HepG2 (cell line): Measurements from ENCODE around the gene S100P. TPM values are rescaled to one million over a fixed set of nuclear protein-coding genes. Genes with fewer than 3 reads are reported as not detected.

Source experiments
- CHD4 ChIP-seq: fragments of 200-600 bp; sonication (generic); IDR thresholded peaks from 2 replicates; pipeline ENCODE4 v1.7.0; 2017; ENCODE audit warnings: mild to moderate bottlenecking, low read length, borderline replicate concordance
- CREM ChIP-seq, 2 experiments: sonication (generic) in 1 of 2; formaldehyde crosslinking in 1 of 2; IDR thresholded peaks; 2 replicates each; pipeline versions ENCODE4 v1.4.0 to v1.6.1; 2016 to 2020; ENCODE audit warnings: antibody characterized with exemption in 1 of 2, mild to moderate bottlenecking in 1 of 2, missing genetic modification reagents in 1 of 2
- MAFK ChIP-seq, 2 experiments: IDR thresholded peaks in 1 of 2; conservative IDR thresholded peaks in 1 of 2; 2 replicates each; pipeline ENCODE4 v1.6.1; 2011; ENCODE audit warnings: improper control_type of control experiment in 2 of 2, low read length in 2 of 2
- RFXAP ChIP-seq: sonication (generic); formaldehyde crosslinking; IDR thresholded peaks from 2 replicates; pipeline ENCODE4 v1.4.0; 2020; ENCODE audit warnings: missing genetic modification reagents, borderline replicate concordance
- SUZ12 ChIP-seq: fragments of 150-350 bp; IDR thresholded peaks from 2 replicates; pipeline ENCODE4 v1.6.1; 2014; ENCODE audit warnings: low read depth, low read length
- TCF7 ChIP-seq: sonication (generic); IDR thresholded peaks from 2 replicates; pipeline ENCODE4 v1.6.1; 2016; ENCODE audit warnings: antibody characterized with exemption, low read depth
- ZNF550 ChIP-seq: sonication (generic); formaldehyde crosslinking; IDR thresholded peaks from 2 replicates; pipeline ENCODE4 v1.4.0; 2020; ENCODE audit warnings: mild to moderate bottlenecking, missing genetic modification reagents, borderline replicate concordance
- ZNF607 ChIP-seq: sonication (generic); formaldehyde crosslinking; IDR thresholded peaks from 2 replicates; pipeline ENCODE4 v1.5.1; 2020; ENCODE audit warnings: missing genetic modification reagents, mild to moderate bottlenecking, borderline replicate concordance
- ZNF720 ChIP-seq: sonication (generic); formaldehyde crosslinking; IDR thresholded peaks from 2 replicates; pipeline ENCODE4 v1.4.0; 2020; ENCODE audit warnings: missing genetic modification reagents
- polyA plus RNA-seq, 8 experiments: library from polyadenylated mRNA; depleted of rRNA in 3 of 8; stranded (reverse) in 7 of 8; unstranded in 1 of 8; fragments of >200 nt; fragmentation: Illumina TruSeq in 4 of 8; extraction: Trizol in 4 of 8; gene quantifications; 2 replicates each; pipeline versions ENCODE4 v1.2.1 to v1.2.3, GENCODE V29; 2011 to 2016; ENCODE audit warnings: low read depth in 4 of 8, missing spikeins in 1 of 8, mixed read lengths in 1 of 8; ENCODE audit not compliant: insufficient read depth in 1 of 8
- total RNA-seq, 5 experiments: library from RNA; depleted of rRNA; stranded (reverse); fragments of >200 nt; fragmentation: Illumina TruSeq; extraction: Trizol; gene quantifications; 2 replicates each; pipeline ENCODE4 v1.2.3, GENCODE V29; 2016; ENCODE audit warnings: low read depth in 1 of 5
- TF ChIP-seq, protein P1 (sequence below): sonication (generic); formaldehyde crosslinking; IDR thresholded peaks from 2 replicates; pipeline ENCODE4 v1.4.0; 2020; ENCODE audit warnings: missing genetic modification reagents, borderline replicate concordance
- TF ChIP-seq, protein P2 (sequence below): sonication (generic); formaldehyde crosslinking; IDR thresholded peaks from 2 replicates; pipeline ENCODE4 v1.4.0; 2020; ENCODE audit warnings: mild to moderate bottlenecking, low read depth, missing genetic modification reagents
- TF ChIP-seq, protein P3 (sequence below): sonication (generic); formaldehyde crosslinking; conservative IDR thresholded peaks from 2 replicates; pipeline ENCODE4 v1.8.0; 2022; ENCODE audit warnings: low read depth, missing genetic modification reagents
- TF ChIP-seq, protein P4 (sequence below): sonication (generic); formaldehyde crosslinking; IDR thresholded peaks from 2 replicates; pipeline ENCODE4 v1.4.0; 2020; ENCODE audit warnings: missing genetic modification reagents

The S100P gene
- total and polyA plus RNA-seq, 2 of the 13 experiments (the other 11 are each of a cell fraction or from before 2014, with no cell fraction given), result 278 to 1,649 TPM

DNA sequence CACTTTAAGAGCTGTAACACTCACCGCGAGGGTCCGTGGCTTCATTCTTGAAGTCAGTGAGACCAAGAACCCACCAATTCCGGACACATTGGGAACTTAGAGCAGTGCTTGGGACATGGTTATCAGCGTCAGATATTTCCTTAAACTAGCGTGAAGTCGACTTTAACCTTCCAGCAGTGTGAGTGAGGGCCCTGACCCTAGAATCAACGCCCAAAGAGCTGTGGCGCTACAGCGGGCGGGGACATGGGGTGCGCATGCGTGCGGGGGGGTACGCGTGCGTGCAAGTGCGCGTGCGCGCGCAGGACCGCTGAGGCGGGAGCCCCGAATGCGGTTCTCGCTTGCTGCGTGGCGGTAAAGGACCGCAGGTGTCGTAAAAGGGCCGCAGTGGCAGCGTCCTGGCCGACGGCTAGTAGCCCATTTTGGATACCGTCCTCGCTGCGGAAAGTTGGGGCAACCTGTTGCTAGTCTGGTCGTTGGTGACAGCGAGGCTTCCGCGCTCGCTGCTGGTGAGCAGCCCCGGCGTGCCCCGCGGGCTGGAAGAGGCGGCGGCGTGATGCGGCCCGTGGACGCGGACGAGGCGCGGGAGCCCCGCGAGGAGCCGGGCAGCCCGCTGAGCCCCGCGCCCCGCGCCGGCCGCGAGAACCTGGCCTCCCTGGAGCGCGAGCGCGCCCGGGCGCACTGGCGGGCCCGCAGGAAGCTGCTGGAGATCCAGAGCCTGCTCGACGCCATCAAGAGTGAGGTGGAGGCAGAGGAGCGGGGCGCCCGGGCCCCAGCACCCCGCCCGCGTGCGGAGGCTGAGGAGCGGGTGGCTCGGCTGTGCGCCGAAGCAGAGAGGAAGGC lies 19.8 kb upstream of the S100P start (continued):
- TF ChIP-seq, protein P1, sequence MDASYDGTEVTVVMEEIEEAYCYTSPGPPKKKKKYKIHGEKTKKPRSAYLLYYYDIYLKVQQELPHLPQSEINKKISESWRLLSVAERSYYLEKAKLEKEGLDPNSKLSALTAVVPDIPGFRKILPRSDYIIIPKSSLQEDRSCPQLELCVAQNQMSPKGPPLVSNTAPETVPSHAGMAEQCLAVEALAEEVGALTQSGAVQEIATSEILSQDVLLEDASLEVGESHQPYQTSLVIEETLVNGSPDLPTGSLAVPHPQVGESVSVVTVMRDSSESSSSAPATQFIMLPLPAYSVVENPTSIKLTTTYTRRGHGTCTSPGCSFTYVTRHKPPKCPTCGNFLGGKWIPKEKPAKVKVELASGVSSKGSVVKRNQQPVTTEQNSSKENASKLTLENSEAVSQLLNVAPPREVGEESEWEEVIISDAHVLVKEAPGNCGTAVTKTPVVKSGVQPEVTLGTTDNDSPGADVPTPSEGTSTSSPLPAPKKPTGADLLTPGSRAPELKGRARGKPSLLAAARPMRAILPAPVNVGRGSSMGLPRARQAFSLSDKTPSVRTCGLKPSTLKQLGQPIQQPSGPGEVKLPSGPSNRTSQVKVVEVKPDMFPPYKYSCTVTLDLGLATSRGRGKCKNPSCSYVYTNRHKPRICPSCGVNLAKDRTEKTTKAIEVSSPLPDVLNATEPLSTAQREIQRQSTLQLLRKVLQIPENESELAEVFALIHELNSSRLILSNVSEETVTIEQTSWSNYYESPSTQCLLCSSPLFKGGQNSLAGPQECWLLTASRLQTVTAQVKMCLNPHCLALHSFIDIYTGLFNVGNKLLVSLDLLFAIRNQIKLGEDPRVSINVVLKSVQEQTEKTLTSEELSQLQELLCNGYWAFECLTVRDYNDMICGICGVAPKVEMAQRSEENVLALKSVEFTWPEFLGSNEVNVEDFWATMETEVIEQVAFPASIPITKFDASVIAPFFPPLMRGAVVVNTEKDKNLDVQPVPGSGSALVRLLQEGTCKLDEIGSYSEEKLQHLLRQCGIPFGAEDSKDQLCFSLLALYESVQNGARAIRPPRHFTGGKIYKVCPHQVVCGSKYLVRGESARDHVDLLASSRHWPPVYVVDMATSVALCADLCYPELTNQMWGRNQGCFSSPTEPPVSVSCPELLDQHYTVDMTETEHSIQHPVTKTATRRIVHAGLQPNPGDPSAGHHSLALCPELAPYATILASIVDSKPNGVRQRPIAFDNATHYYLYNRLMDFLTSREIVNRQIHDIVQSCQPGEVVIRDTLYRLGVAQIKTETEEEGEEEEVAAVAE (CRISPR knock-in tag), result peak; percentile 77; the same call in 1 of the 2 replicates
- TF ChIP-seq ZNF550 (CRISPR knock-in tag) (no peak), RFXAP (peak; percentile 45; the same call in 1 of the 2 replicates), TCF7 (no peak), SUZ12 (no peak), MAFK (conservative IDR thresholded peaks at IDR 0.05 in 1 of 2, IDR thresholded peaks at IDR 0.05 in 1 of 2; ENCODE audit: low read length in 2 of 2) (no peak), ZNF720 (no peak), CHD4 (no peak), ZNF607 (peak; percentile 94), CREM (IDR thresholded peaks at IDR 0.05) (no peak), CREM (CRISPR knock-in tag; IDR thresholded peaks at IDR 0.05) (no peak)
- TF ChIP-seq, protein P2, sequence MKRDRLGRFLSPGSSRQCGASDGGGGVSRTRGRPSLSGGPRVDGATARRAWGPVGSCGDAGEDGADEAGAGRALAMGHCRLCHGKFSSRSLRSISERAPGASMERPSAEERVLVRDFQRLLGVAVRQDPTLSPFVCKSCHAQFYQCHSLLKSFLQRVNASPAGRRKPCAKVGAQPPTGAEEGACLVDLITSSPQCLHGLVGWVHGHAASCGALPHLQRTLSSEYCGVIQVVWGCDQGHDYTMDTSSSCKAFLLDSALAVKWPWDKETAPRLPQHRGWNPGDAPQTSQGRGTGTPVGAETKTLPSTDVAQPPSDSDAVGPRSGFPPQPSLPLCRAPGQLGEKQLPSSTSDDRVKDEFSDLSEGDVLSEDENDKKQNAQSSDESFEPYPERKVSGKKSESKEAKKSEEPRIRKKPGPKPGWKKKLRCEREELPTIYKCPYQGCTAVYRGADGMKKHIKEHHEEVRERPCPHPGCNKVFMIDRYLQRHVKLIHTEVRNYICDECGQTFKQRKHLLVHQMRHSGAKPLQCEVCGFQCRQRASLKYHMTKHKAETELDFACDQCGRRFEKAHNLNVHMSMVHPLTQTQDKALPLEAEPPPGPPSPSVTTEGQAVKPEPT (CRISPR knock-in tag), result no peak
- TF ChIP-seq, protein P3, sequence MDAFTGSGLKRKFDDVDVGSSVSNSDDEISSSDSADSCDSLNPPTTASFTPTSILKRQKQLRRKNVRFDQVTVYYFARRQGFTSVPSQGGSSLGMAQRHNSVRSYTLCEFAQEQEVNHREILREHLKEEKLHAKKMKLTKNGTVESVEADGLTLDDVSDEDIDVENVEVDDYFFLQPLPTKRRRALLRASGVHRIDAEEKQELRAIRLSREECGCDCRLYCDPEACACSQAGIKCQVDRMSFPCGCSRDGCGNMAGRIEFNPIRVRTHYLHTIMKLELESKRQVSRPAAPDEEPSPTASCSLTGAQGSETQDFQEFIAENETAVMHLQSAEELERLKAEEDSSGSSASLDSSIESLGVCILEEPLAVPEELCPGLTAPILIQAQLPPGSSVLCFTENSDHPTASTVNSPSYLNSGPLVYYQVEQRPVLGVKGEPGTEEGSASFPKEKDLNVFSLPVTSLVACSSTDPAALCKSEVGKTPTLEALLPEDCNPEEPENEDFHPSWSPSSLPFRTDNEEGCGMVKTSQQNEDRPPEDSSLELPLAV (CRISPR knock-in tag), result peak; percentile 79; the same call in 1 of the 2 replicates
- TF ChIP-seq, protein P4, sequence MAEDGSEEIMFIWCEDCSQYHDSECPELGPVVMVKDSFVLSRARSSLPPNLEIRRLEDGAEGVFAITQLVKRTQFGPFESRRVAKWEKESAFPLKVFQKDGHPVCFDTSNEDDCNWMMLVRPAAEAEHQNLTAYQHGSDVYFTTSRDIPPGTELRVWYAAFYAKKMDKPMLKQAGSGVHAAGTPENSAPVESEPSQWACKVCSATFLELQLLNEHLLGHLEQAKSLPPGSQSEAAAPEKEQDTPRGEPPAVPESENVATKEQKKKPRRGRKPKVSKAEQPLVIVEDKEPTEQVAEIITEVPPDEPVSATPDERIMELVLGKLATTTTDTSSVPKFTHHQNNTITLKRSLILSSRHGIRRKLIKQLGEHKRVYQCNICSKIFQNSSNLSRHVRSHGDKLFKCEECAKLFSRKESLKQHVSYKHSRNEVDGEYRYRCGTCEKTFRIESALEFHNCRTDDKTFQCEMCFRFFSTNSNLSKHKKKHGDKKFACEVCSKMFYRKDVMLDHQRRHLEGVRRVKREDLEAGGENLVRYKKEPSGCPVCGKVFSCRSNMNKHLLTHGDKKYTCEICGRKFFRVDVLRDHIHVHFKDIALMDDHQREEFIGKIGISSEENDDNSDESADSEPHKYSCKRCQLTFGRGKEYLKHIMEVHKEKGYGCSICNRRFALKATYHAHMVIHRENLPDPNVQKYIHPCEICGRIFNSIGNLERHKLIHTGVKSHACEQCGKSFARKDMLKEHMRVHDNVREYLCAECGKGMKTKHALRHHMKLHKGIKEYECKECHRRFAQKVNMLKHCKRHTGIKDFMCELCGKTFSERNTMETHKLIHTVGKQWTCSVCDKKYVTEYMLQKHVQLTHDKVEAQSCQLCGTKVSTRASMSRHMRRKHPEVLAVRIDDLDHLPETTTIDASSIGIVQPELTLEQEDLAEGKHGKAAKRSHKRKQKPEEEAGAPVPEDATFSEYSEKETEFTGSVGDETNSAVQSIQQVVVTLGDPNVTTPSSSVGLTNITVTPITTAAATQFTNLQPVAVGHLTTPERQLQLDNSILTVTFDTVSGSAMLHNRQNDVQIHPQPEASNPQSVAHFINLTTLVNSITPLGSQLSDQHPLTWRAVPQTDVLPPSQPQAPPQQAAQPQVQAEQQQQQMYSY, result no peak
